ENCODE measurements around the gene QPCT. TPM values are rescaled to one million over a fixed set of nuclear protein-coding genes. Genes with fewer than 3 reads are reported as not detected.

QPCT gene
- polyA plus RNA-seq, 1 experiment, result 8.3 TPM

GRCh38 chr2:37343537-37344434 is 644 bp upstream of the QPCT start:
- no peak overlapping the region for H3K27ac ChIP-seq (ENCODE audit: low read depth, low read length)
- CTCF ChIA-PET, result interaction anchor here (0.6 to 2.1 kb wide), 8 partner anchors 9 to 547 kb away, joined by 3 to 12 read pairs (median 4); no protein-coding TSS in a partner anchor

GRCh38 chr2:37348155-37348554 is 3.7 kb downstream of the QPCT start:
- no peak for DNase-seq (ENCODE audit: low read depth, low spot score)
- Histone ChIP-seq H3K9me3 (ENCODE audit: control insufficient read depth, insufficient read depth, low read length) (no peaks in the 10 kb centered on the region; the same call in 1 of the 2 replicates), H3K27me3 (ENCODE audit: control insufficient read depth, insufficient read depth, low read length) (no peaks in the 10 kb centered on the region), H3K4me3 (ENCODE audit: low read depth, low read length) (no peak overlapping the region), H3K27ac (ENCODE audit: low read depth, low read length) (no peak overlapping the region)
- POLR2A ChIA-PET, result no interaction called here
- CTCF ChIA-PET, result interaction anchor here (1.4 kb wide), 1 partner anchor 529 kb away, joined by 3 read pairs; no protein-coding TSS in a partner anchor
- TF ChIP-seq CTCF (IDR thresholded peaks at IDR 0.05; ENCODE audit: low read depth, low read length), result no peak

More at GRCh38 chr2:37343537-37344434, 644 bp upstream of the QPCT start:
- peak; percentile 57 for TF ChIP-seq CTCF (IDR thresholded peaks at IDR 0.05; ENCODE audit: low read depth, low read length)
- no peaks in the 10 kb centered on the region; the same call in 1 of the 2 replicates for H3K9me3 ChIP-seq (ENCODE audit: control insufficient read depth, insufficient read depth, low read length)
- H3K27me3 ChIP-seq (ENCODE audit: control insufficient read depth, insufficient read depth, low read length), result no peaks in the 10 kb centered on the region
- H3K4me3 ChIP-seq (ENCODE audit: low read depth, low read length), result peak overlapping the region; percentile 62
- DNase-seq (ENCODE audit: low read depth, low spot score), result no peak
- POLR2A ChIA-PET, result no interaction called here

GRCh38 chr2:37349231-37349860 is 4.9 kb downstream of the QPCT start:
- POLR2A ChIA-PET, result no interaction called here
- TF ChIP-seq CTCF (IDR thresholded peaks at IDR 0.05; ENCODE audit: low read depth, low read length), result no peak
- no peak for DNase-seq (ENCODE audit: low read depth, low spot score)
- Histone ChIP-seq H3K27ac (ENCODE audit: low read depth, low read length) (no peak overlapping the region), H3K4me3 (ENCODE audit: low read depth, low read length) (no peak overlapping the region), H3K27me3 (ENCODE audit: control insufficient read depth, insufficient read depth, low read length) (no peaks in the 10 kb centered on the region), H3K9me3 (ENCODE audit: control insufficient read depth, insufficient read depth, low read length) (no peaks in the 10 kb centered on the region; the same call in 1 of the 2 replicates)
- CTCF ChIA-PET, result interaction anchor here (0.7 to 1.3 kb wide), 2 partner anchors 47 to 65 kb away, joined by 4 to 8 read pairs; no protein-coding TSS in a partner anchor

GRCh38 chr2:37350034-37350433 is 5.6 kb downstream of the QPCT start:
- no peak for TF ChIP-seq CTCF (IDR thresholded peaks at IDR 0.05; ENCODE audit: low read depth, low read length)
- CTCF ChIA-PET, result interaction anchor here (1.3 kb wide), 1 partner anchor 46 kb away, joined by 8 read pairs; no protein-coding TSS in a partner anchor
- H3K9me3 ChIP-seq (ENCODE audit: control insufficient read depth, insufficient read depth, low read length), result no peaks in the 10 kb centered on the region
- POLR2A ChIA-PET, result no interaction called here
- H3K27me3 ChIP-seq (ENCODE audit: control insufficient read depth, insufficient read depth, low read length), result no peaks in the 10 kb centered on the region
- DNase-seq (ENCODE audit: low read depth, low spot score), result no peak
- no peak overlapping the region for H3K27ac ChIP-seq (ENCODE audit: low read depth, low read length)
- H3K4me3 ChIP-seq (ENCODE audit: low read depth, low read length), result no peak overlapping the region

Data from AG04450 (cell line).